B cell (primary cell): ENCODE results near the gene B3GALT6. TPM values are rescaled to one million over a fixed set of nuclear protein-coding genes. Genes with fewer than 3 reads are reported as not detected.

Experiments used
- ATAC-seq: fragments of 200-7000 bp; cut with Tn5 transposase; one replicate; pipeline ENCODE4 v1.10.0; 2021; ENCODE audit warnings: low read depth, mild to moderate bottlenecking, moderate number of reproducible peaks, moderate library complexity
- CTCF ChIA-PET: fragments of 350-600 bp; sonication (Branson Sonifier 250); formaldehyde crosslinking; loops from one replicate; lab custom pipeline; 2021; ENCODE audit warnings: antibody characterized with exemption, inconsistent platforms; lab: Charles Lee
- POLR2A ChIA-PET: fragments of 350-600 bp; sonication (Branson Sonifier 250); formaldehyde crosslinking; loops from one replicate; lab custom pipeline; 2021; ENCODE audit warnings: antibody characterized with exemption; lab: Charles Lee
- DNase-seq: peaks from one replicate; pipeline ENCODE4 v3.0.0; 2013
- H2AFZ ChIP-seq: 2 replicates; pipeline ENCODE4 v1.6.1; 2012; ENCODE audit warnings: mild to moderate bottlenecking, low read depth, low read length; ENCODE audit not compliant: insufficient read depth, poor library complexity, severe bottlenecking
- H3K27ac ChIP-seq, 2 donors: 1 replicate in 1 of 2; 2 replicates in 1 of 2; pipeline ENCODE4 v1.5.1; 2012 to 2013; ENCODE audit warnings: low read length in 2 of 2, mild to moderate bottlenecking in 2 of 2, moderate library complexity in 1 of 2
- H3K27me3 ChIP-seq, 4 experiments: fragments of 200-600 bp in 1 of 4; sonication (generic) in 1 of 4; replicated peaks in 1 of 4; 1 replicate in 2 of 4; 2 replicates in 2 of 4; pipeline versions ENCODE4 v1.6.1 to v1.7.0; 2013 to 2016; ENCODE audit warnings: low read length in 3 of 4, mild to moderate bottlenecking in 2 of 4, mixed read lengths in 1 of 4, moderate library complexity in 1 of 4; ENCODE audit not compliant: insufficient read depth in 4 of 4, control insufficient read depth in 3 of 4; ENCODE audit errors: control extremely low read depth in 1 of 4
- H3K36me3 ChIP-seq, 2 experiments: replicated peaks in 1 of 2; 1 replicate in 1 of 2; 2 replicates in 1 of 2; pipeline versions ENCODE4 v1.6.1 to v1.7.1; 2013; ENCODE audit warnings: low read length in 1 of 2; ENCODE audit not compliant: insufficient read depth in 2 of 2, control insufficient read depth in 1 of 2; ENCODE audit errors: control extremely low read depth in 1 of 2, extremely low read depth in 1 of 2
- H3K4me1 ChIP-seq, 2 donors: fragments of 200-600 bp in 1 of 2; sonication (generic) in 1 of 2; 1 replicate in 1 of 2; 2 replicates in 1 of 2; pipeline versions ENCODE4 v1.5.1 to v1.6.1; 2013 to 2017; ENCODE audit warnings: low read length in 2 of 2; ENCODE audit not compliant: control insufficient read depth in 2 of 2, insufficient read depth in 2 of 2
- H3K4me2 ChIP-seq: replicated peaks from 2 replicates; pipeline ENCODE3; 2012; ENCODE audit warnings: mild to moderate bottlenecking, low read depth, low read length; ENCODE audit not compliant: poor library complexity, severe bottlenecking
- H3K4me3 ChIP-seq, 5 experiments: fragments of 200-600 bp in 1 of 5; sonication (generic) in 1 of 5; 1 replicate in 3 of 5; 2 replicates in 2 of 5; pipeline versions ENCODE4 v1.5.1 to v1.7.0; 2011 to 2016; ENCODE audit warnings: low read length in 4 of 5, mild to moderate bottlenecking in 4 of 5, low read depth in 2 of 5, control low read depth in 1 of 5, moderate library complexity in 1 of 5; ENCODE audit not compliant: insufficient read depth in 1 of 5; ENCODE audit errors: control extremely low read depth in 1 of 5, extremely low read depth in 1 of 5
- H3K79me2 ChIP-seq: fragments of 200-600 bp; sonication (generic); one replicate; pipeline ENCODE4 v1.6.0; 2016; ENCODE audit warnings: low read length; ENCODE audit not compliant: control insufficient read depth, insufficient read depth
- H3K9ac ChIP-seq: fragments of 200-600 bp; sonication (generic); 2 replicates; pipeline ENCODE4 v1.6.1; 2017; ENCODE audit warnings: mild to moderate bottlenecking, low read length, moderate library complexity
- H3K9me3 ChIP-seq, 3 donors: one replicate each; pipeline versions ENCODE4 v1.6.1 to v1.7.1; 2013; ENCODE audit warnings: low read length in 2 of 3; ENCODE audit not compliant: control insufficient read depth in 2 of 3, insufficient read depth in 1 of 3; ENCODE audit errors: control extremely low read depth in 1 of 3
- H4K20me1 ChIP-seq: 2 replicates; pipeline ENCODE4 v1.6.0; 2012; ENCODE audit warnings: mild to moderate bottlenecking, low read length; ENCODE audit not compliant: insufficient read depth, control insufficient read depth, poor library complexity, severe bottlenecking
- H3K27ac Mint-ChIP-seq: one replicate; pipeline ENCODE4 v1.8.0; 2021; ENCODE audit warnings: mixed read lengths
- H3K27me3 Mint-ChIP-seq: one replicate; pipeline ENCODE4 v1.8.0; 2021; ENCODE audit warnings: mixed read lengths
- H3K4me1 Mint-ChIP-seq: one replicate; pipeline ENCODE4 v1.8.0; 2021; ENCODE audit warnings: mixed read lengths
- H3K4me3 Mint-ChIP-seq: one replicate; pipeline ENCODE4 v1.8.0; 2021; ENCODE audit warnings: mixed read lengths
- H3K9me3 Mint-ChIP-seq: one replicate; pipeline ENCODE4 v1.8.0; 2022; ENCODE audit warnings: mixed read lengths; ENCODE audit not compliant: insufficient read depth
- EZH2 ChIP-seq: IDR thresholded peaks from 2 replicates; pipeline ENCODE4 v1.6.1; 2012; ENCODE audit warnings: borderline replicate concordance, low read depth, mild to moderate bottlenecking, moderate library complexity, low read length; ENCODE audit not compliant: insufficient read depth, poor library complexity, severe bottlenecking
- WGBS: methylation state at CpG from one replicate; pipeline ENCODE4 v1.1.5; 2013; ENCODE audit warnings: missing lambda C conversion rate; ENCODE audit not compliant: insufficient coverage; 5-methylcytosine and 5-hydroxymethylcytosine counted together
- intact Hi-C: fragments of 100-400 bp; cut with micrococcal nuclease; formaldehyde crosslinking; loops from one replicate; pipeline ENCODE4 v1.10.0; 2022
- polyA plus RNA-seq: library from polyadenylated mRNA; depleted of rRNA; stranded (reverse); fragments of >200 nt; gene quantifications from 2 replicates; pipeline ENCODE4 v1.2.3, GENCODE V29; 2012
- total RNA-seq, 2 donors: library from RNA; stranded (reverse); fragments of 120-200 nt in 1 of 2; gene quantifications; 1 replicate in 1 of 2; 2 replicates in 1 of 2; pipeline versions ENCODE4 v1.2.3 to v1.2.4, GENCODE V29; 2013 to 2022
- TF ChIP-seq, protein P1 (sequence below): fragments of 200-600 bp; IDR thresholded peaks from one replicate; pipeline ENCODE4 v1.8.0; 2022; ENCODE audit warnings: antibody characterized with exemption, mild to moderate bottlenecking

The B3GALT6 gene
- total and polyA plus RNA-seq, 2 donors (not counting 1 experiment from before 2014, with no cell fraction given) = 5.9 to 21.0 TPM

DNA sequence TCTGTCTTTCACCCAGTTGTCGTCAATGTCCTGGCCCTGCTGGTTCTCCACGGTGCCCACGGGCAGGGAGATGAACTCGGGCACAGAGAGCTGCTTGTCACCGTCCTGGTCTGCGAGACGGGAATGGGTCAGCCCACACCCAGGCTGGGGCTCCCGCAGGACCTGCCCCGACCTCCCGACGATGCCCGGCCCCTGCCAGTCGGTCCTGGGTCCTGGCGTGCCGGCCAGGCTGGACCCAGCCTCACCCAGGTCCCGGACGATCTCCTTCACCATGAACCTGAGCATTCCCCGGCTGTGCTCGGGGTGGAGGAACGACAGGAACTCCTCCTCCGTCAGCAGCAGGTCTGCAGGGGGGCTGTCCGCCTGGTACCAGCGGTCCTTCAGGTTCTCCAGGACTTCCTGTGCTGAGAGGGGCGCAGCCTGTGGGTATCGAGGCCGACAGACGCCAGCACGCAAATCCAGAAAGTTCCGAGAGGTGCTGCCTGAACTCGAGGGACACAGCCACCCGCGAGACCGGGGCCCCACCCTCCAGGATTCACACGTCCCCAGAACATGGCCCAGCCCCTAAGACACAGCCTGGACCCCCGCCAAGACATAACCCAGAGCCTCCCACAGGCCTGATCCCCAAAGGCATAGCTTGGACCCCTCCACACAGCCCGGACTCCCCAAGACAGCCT is 13.4 kb upstream of the B3GALT6 start:
- ATAC-seq = no peak
- Mint-ChIP-seq H3K4me1 (peaks cover 20% of the 10 kb centered on the region), H3K4me3 (no peak overlapping the region), H3K27me3 (no peaks in the 10 kb centered on the region), H3K9me3 (no peaks in the 10 kb centered on the region), H3K27ac (no peak overlapping the region)
- Histone ChIP-seq H3K4me1 (peaks cover 18 to 19% of the 10 kb centered on the region in 2 donors), H3K79me2 (peaks cover 14% of the 10 kb centered on the region), H3K4me3 (no peak overlapping the region), H3K36me3 (peaks cover 0 to 57% of the 10 kb centered on the region in 2 experiments), H3K27ac (no peak overlapping the region), H3K9me3 (peaks cover 0 to 6% (median 0%) of the 10 kb centered on the region in 3 donors), H3K4me2 (no peak overlapping the region), H2AFZ (no peak overlapping the region), H3K9ac (no peak overlapping the region), H3K27me3 (no peaks in the 10 kb centered on the region), H4K20me1 (peaks cover 61% of the 10 kb centered on the region)
- ChIA-PET CTCF (interaction anchor here (0.5 to 1.8 kb wide), 2 partner anchors 33 to 97 kb away, joined by 4 to 5 read pairs; no protein-coding TSS in a partner anchor), POLR2A (no interaction called here)
- WGBS = 96% methylated on average over 36 of the region's 36 CpGs
- DNase-seq = no peak
- intact Hi-C loops = no loop called here
- TF ChIP-seq, protein P1, sequence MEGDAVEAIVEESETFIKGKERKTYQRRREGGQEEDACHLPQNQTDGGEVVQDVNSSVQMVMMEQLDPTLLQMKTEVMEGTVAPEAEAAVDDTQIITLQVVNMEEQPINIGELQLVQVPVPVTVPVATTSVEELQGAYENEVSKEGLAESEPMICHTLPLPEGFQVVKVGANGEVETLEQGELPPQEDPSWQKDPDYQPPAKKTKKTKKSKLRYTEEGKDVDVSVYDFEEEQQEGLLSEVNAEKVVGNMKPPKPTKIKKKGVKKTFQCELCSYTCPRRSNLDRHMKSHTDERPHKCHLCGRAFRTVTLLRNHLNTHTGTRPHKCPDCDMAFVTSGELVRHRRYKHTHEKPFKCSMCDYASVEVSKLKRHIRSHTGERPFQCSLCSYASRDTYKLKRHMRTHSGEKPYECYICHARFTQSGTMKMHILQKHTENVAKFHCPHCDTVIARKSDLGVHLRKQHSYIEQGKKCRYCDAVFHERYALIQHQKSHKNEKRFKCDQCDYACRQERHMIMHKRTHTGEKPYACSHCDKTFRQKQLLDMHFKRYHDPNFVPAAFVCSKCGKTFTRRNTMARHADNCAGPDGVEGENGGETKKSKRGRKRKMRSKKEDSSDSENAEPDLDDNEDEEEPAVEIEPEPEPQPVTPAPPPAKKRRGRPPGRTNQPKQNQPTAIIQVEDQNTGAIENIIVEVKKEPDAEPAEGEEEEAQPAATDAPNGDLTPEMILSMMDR = no peak
- no peak for TF ChIP-seq EZH2

DNA sequence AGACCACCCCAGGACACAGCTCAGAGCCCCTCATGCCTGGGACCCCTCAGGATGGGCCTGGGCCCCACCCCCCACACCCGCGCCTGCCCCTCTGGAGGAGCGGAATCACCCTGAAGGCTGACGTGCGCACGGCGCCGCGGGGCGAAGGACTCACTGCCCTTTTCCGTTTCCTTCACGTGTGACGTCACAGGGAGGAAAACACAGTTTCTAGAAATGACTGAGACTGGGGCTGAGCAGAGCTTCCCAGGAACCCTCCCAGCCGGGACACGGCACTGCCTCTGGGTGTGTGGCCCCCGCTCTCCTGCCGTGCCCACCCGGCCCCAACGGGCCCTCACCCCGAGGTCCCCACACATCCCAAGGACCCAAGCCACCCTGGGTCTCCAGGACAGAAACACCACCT is 12.7 kb upstream of the B3GALT6 start:
- TF ChIP-seq, protein P1 = no peak
- no peak for TF ChIP-seq EZH2
- Mint-ChIP-seq H3K9me3 (no peaks in the 10 kb centered on the region), H3K27ac (no peak overlapping the region), H3K27me3 (no peaks in the 10 kb centered on the region), H3K4me1 (peaks cover 16% of the 10 kb centered on the region), H3K4me3 (no peak overlapping the region)
- H3K9me3 ChIP-seq = peaks cover 0 to 6% (median 0%) of the 10 kb centered on the region in 3 donors
- ATAC-seq (no peak), DNase-seq (no peak)
- H3K9ac ChIP-seq = no peak overlapping the region
- H3K4me2 ChIP-seq = no peak overlapping the region
- ChIA-PET POLR2A (no interaction called here), CTCF (interaction anchor here (1.8 kb wide), 1 partner anchor 97 kb away, joined by 5 read pairs; no protein-coding TSS in a partner anchor)
- peaks cover 14% of the 10 kb centered on the region for H3K79me2 ChIP-seq
- H2AFZ ChIP-seq = no peak overlapping the region
- peaks cover 66% of the 10 kb centered on the region for H4K20me1 ChIP-seq
- H3K4me1 ChIP-seq = peaks cover 11 to 12% of the 10 kb centered on the region in 2 donors
- intact Hi-C loops = no loop called here
- peaks cover 0 to 61% of the 10 kb centered on the region in 2 experiments for H3K36me3 ChIP-seq
- H3K27ac ChIP-seq = no peak overlapping the region
- WGBS = 94% methylated on average over 20 of the region's 20 CpGs
- no peak overlapping the region for H3K4me3 ChIP-seq
- no peaks in the 10 kb centered on the region for H3K27me3 ChIP-seq
